Measurements from ENCODE around the gene ANKRD13C.

The ANKRD13C gene

GRCh38 chr1:70211541-70211940 lies 143.0 kb downstream of the ANKRD13C start:
- H3K27me3 ChIP-seq: no peaks in the 10 kb centered on the region
- H3K9me3 ChIP-seq: no peaks in the 10 kb centered on the region
- TF ChIP-seq CTCF (IDR thresholded peaks at IDR 0.05; ENCODE audit: low read depth, low read length): no peak
- no peak overlapping the region for H3K4me3 ChIP-seq (ENCODE audit: low read depth, low read length)
- DNase-seq: no peak
- no peaks in the 10 kb centered on the region for H3K36me3 ChIP-seq
- H3K4me1 ChIP-seq: no peaks in the 10 kb centered on the region

- H3K9me3 ChIP-seq: no peaks in the 10 kb centered on the region
- H3K4me3 ChIP-seq (ENCODE audit: low read depth, low read length): no peak overlapping the region
- DNase-seq: no peak
- H3K4me1 ChIP-seq: no peaks in the 10 kb centered on the region
- H3K27me3 ChIP-seq: no peaks in the 10 kb centered on the region
- no peak for TF ChIP-seq CTCF (IDR thresholded peaks at IDR 0.05; ENCODE audit: low read depth, low read length)
- H3K36me3 ChIP-seq: no peaks in the 10 kb centered on the region
Observed at GRCh38 chr1:70210820-70211219, 143.7 kb downstream of the ANKRD13C start.

Data from BE2C (cell line).